Activated CD8-positive, alpha-beta T cell treated with anti-CD3 and anti-CD28 coated beads for 36 hours (primary cell): Measurements from ENCODE around the gene DENND2D. TPM values are rescaled to one million over a fixed set of nuclear protein-coding genes. Genes with fewer than 3 reads are reported as not detected.

Source experiments
- ATAC-seq: fragments of 200-7000 bp; cut with Tn5 transposase; one replicate; pipeline ENCODE4 v1.10.0; 2021; ENCODE audit warnings: mild to moderate bottlenecking, moderate library complexity
- CTCF ChIA-PET: fragments of 350-600 bp; sonication (Branson Sonifier 250); formaldehyde crosslinking; loops from one replicate; lab custom pipeline; 2021; ENCODE audit warnings: antibody characterized with exemption; lab: Charles Lee
- POLR2A ChIA-PET: fragments of 350-600 bp; sonication (Branson Sonifier 250); formaldehyde crosslinking; loops from one replicate; lab custom pipeline; 2021; ENCODE audit warnings: antibody characterized with exemption; lab: Charles Lee
- DNase-seq: peaks from one replicate; pipeline ENCODE4 v3.0.0-alpha.2; 2020
- H3K27ac Mint-ChIP-seq: one replicate; pipeline ENCODE4 v1.8.0; 2021; ENCODE audit warnings: mild to moderate bottlenecking, mixed read lengths
- H3K27me3 Mint-ChIP-seq: one replicate; pipeline ENCODE4 v1.8.0; 2021; ENCODE audit warnings: mixed read lengths
- H3K36me3 Mint-ChIP-seq: one replicate; pipeline ENCODE4 v1.8.0; 2021; ENCODE audit warnings: low read depth, mixed read lengths
- H3K4me1 Mint-ChIP-seq: one replicate; pipeline ENCODE4 v1.8.0; 2021; ENCODE audit warnings: low read depth, mixed read lengths
- H3K4me3 Mint-ChIP-seq: one replicate; pipeline ENCODE4 v1.8.0; 2021; ENCODE audit warnings: mild to moderate bottlenecking, moderate library complexity, mixed read lengths
- H3K9me3 Mint-ChIP-seq: one replicate; pipeline ENCODE4 v1.8.0; 2021; ENCODE audit warnings: mixed read lengths
- CTCF ChIP-seq: fragments of 200-600 bp; IDR thresholded peaks from one replicate; pipeline ENCODE4 v1.8.0; 2022; ENCODE audit warnings: antibody characterized with exemption, mild to moderate bottlenecking
- intact Hi-C: fragments of 100-400 bp; cut with micrococcal nuclease; formaldehyde crosslinking; loops from one replicate; pipeline ENCODE4 v1.10.0; 2022
- total RNA-seq, 2 experiments: library from RNA; stranded (reverse); gene quantifications; one replicate each; pipeline ENCODE4 v1.2.3, GENCODE V29; 2021

Gene DENND2D
- total RNA-seq, 2 experiments from 2014 or later: 201 to 208 TPM

GRCh38 chr1:111211921-111212320 lies 11.5 kb upstream of the DENND2D start:
- no peaks in the 10 kb centered on the region for H3K9me3 Mint-ChIP-seq
- CTCF ChIA-PET: no interaction called here
- H3K4me1 Mint-ChIP-seq: peaks cover 68% of the 10 kb centered on the region
- H3K4me3 Mint-ChIP-seq: no peak overlapping the region
- no peaks in the 10 kb centered on the region for H3K27me3 Mint-ChIP-seq
- ATAC-seq (no peak), DNase-seq (no peak)
- H3K27ac Mint-ChIP-seq: no peak overlapping the region
- H3K36me3 Mint-ChIP-seq: peaks cover 5% of the 10 kb centered on the region
- intact Hi-C loops: loop anchor here (10.0 kb wide), 1 partner anchor 533 kb away; no protein-coding TSS in a partner anchor
- POLR2A ChIA-PET: interaction anchor here (1.6 to 10.3 kb wide), 2 partner anchors 12 kb away, joined by 3 to 245 read pairs; partner anchors contain the start of gene DENND2D
- no peak for TF ChIP-seq CTCF

- DNase-seq (no peak), ATAC-seq (no peak)
- TF ChIP-seq CTCF: no peak
- no peak overlapping the region for H3K4me3 Mint-ChIP-seq
- H3K36me3 Mint-ChIP-seq: peaks cover 5% of the 10 kb centered on the region
- H3K27me3 Mint-ChIP-seq: no peaks in the 10 kb centered on the region
- H3K27ac Mint-ChIP-seq: no peak overlapping the region
- CTCF ChIA-PET: interaction anchor here (0.9 to 1.0 kb wide), 2 partner anchors 17 to 137 kb away, joined by 3 to 4 read pairs; no protein-coding TSS in a partner anchor
- peaks cover 66% of the 10 kb centered on the region for H3K4me1 Mint-ChIP-seq
- H3K9me3 Mint-ChIP-seq: no peaks in the 10 kb centered on the region
- intact Hi-C loops: loop anchor here (10.0 kb wide), 1 partner anchor 535 kb away; no protein-coding TSS in a partner anchor
- POLR2A ChIA-PET: interaction anchor here (1.1 kb wide), 1 partner anchor 11 kb away, joined by 5 read pairs; no protein-coding TSS in a partner anchor
Observed at GRCh38 chr1:111209622-111210021, 9.2 kb upstream of the DENND2D start.

GRCh38 chr1:111208921-111209320 lies 8.5 kb upstream of the DENND2D start:
- no peaks in the 10 kb centered on the region for H3K9me3 Mint-ChIP-seq
- no peak overlapping the region for H3K4me3 Mint-ChIP-seq
- ATAC-seq: no peak
- no peak for DNase-seq
- no peaks in the 10 kb centered on the region for H3K27me3 Mint-ChIP-seq
- H3K4me1 Mint-ChIP-seq: peaks cover 60% of the 10 kb centered on the region
- H3K36me3 Mint-ChIP-seq: peaks cover 4% of the 10 kb centered on the region
- POLR2A ChIA-PET: interaction anchor here (1.1 kb wide), 1 partner anchor 12 kb away, joined by 5 read pairs; no protein-coding TSS in a partner anchor
- CTCF ChIA-PET: interaction anchor here (0.9 to 1.0 kb wide), 2 partner anchors 16 to 138 kb away, joined by 3 to 4 read pairs; no protein-coding TSS in a partner anchor
- intact Hi-C loops: no loop called here
- no peak for TF ChIP-seq CTCF
- H3K27ac Mint-ChIP-seq: no peak overlapping the region

- H3K36me3 Mint-ChIP-seq: peaks cover 6% of the 10 kb centered on the region
- intact Hi-C loops: no loop called here
- DNase-seq (no peak), ATAC-seq (no peak)
- H3K27me3 Mint-ChIP-seq: no peaks in the 10 kb centered on the region
- peak overlapping the region; percentile 22 for H3K27ac Mint-ChIP-seq
- CTCF ChIA-PET: no interaction called here
- H3K9me3 Mint-ChIP-seq: no peaks in the 10 kb centered on the region
- no peak for TF ChIP-seq CTCF
- peaks cover 63% of the 10 kb centered on the region for H3K4me1 Mint-ChIP-seq
- POLR2A ChIA-PET: no interaction called here
- no peak overlapping the region for H3K4me3 Mint-ChIP-seq
Observed at GRCh38 chr1:111205714-111206050, 5.2 kb upstream of the DENND2D start.

- ChIA-PET CTCF (no interaction called here), POLR2A (interaction anchor here (1.5 to 10.4 kb wide), 2 partner anchors 12 to 14 kb away, joined by 5 to 245 read pairs; no protein-coding TSS in a partner anchor)
- H3K4me3 Mint-ChIP-seq: peak overlapping the region; percentile 99
- intact Hi-C loops: no loop called here
- no peak for ATAC-seq
- no peaks in the 10 kb centered on the region for H3K27me3 Mint-ChIP-seq
- no peak for DNase-seq
- no peaks in the 10 kb centered on the region for H3K9me3 Mint-ChIP-seq
- H3K27ac Mint-ChIP-seq: peak overlapping the region; percentile 82
- H3K36me3 Mint-ChIP-seq: peaks cover 11% of the 10 kb centered on the region
- no peak for TF ChIP-seq CTCF
- peaks cover 63% of the 10 kb centered on the region for H3K4me1 Mint-ChIP-seq
Observed at GRCh38 chr1:111204983-111205713, 4.7 kb upstream of the DENND2D start.
